ENCODE measurements around the gene MST1. TPM values are rescaled to one million over a fixed set of nuclear protein-coding genes. Genes with fewer than 3 reads are reported as not detected.

MST1 gene
- total and polyA plus RNA-seq, 9 of the 15 experiments (the other 6 are each of a cell fraction or from before 2014, with no cell fraction given): 0.08 to 1.8 (median 0.40) TPM

- TF ChIP-seq, protein P1, sequence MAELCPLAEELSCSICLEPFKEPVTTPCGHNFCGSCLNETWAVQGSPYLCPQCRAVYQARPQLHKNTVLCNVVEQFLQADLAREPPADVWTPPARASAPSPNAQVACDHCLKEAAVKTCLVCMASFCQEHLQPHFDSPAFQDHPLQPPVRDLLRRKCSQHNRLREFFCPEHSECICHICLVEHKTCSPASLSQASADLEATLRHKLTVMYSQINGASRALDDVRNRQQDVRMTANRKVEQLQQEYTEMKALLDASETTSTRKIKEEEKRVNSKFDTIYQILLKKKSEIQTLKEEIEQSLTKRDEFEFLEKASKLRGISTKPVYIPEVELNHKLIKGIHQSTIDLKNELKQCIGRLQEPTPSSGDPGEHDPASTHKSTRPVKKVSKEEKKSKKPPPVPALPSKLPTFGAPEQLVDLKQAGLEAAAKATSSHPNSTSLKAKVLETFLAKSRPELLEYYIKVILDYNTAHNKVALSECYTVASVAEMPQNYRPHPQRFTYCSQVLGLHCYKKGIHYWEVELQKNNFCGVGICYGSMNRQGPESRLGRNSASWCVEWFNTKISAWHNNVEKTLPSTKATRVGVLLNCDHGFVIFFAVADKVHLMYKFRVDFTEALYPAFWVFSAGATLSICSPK (IDR thresholded peaks at IDR 0.05; ENCODE audit: borderline replicate concordance): no peak
- no peak for TF ChIP-seq ZNF696 (CRISPR knock-in tag; conservative IDR thresholded peaks at IDR 0.05)
- no peak for TF ChIP-seq UBTF (IDR thresholded peaks at IDR 0.05; ENCODE audit: borderline replicate concordance in 1 of 2, low read depth in 2 of 2, low read length in 2 of 2)
- no peak for TF ChIP-seq ZKSCAN3 (CRISPR knock-in tag; IDR thresholded peaks at IDR 0.05)
These were observed 22.9 kb upstream of the MST1 start (continued) for GRCh38 chr3:49712166-49712565.

- 81% methylated on average over 2 of the region's 5 CpGs for WGBS (ENCODE audit: insufficient coverage, low coverage, missing lambda C conversion rate)
- intact Hi-C loops (cut with micrococcal nuclease): no loop called here
- no peak overlapping the region for H2AFZ ChIP-seq (ENCODE audit: low read depth, low read length)
- TF ChIP-seq CREB3L1 (IDR thresholded peaks at IDR 0.05; ENCODE audit: borderline replicate concordance, low read depth): no peak
- TF ChIP-seq ZNF79 (CRISPR knock-in tag; IDR thresholded peaks at IDR 0.05; ENCODE audit: low read depth): no peak
- no peak for TF ChIP-seq MCM5 (IDR thresholded peaks at IDR 0.05; ENCODE audit: low read depth)
- no peak for TF ChIP-seq ZBTB17 (CRISPR knock-in tag; IDR thresholded peaks at IDR 0.05)
- no peak for TF ChIP-seq PHF21A (IDR thresholded peaks at IDR 0.05; ENCODE audit: borderline replicate concordance, low read depth)
- no peak for TF ChIP-seq ZNF780A (CRISPR knock-in tag; IDR thresholded peaks at IDR 0.05)
- no peak for TF ChIP-seq C11orf30 (IDR thresholded peaks at IDR 0.05; ENCODE audit: low read depth)
- TF ChIP-seq, protein P2, sequence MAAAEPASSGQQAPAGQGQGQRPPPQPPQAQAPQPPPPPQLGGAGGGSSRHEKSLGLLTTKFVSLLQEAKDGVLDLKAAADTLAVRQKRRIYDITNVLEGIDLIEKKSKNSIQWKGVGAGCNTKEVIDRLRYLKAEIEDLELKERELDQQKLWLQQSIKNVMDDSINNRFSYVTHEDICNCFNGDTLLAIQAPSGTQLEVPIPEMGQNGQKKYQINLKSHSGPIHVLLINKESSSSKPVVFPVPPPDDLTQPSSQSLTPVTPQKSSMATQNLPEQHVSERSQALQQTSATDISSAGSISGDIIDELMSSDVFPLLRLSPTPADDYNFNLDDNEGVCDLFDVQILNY (CRISPR knock-in tag; IDR thresholded peaks at IDR 0.05): no peak
- no peak for TF ChIP-seq ZNF778 (CRISPR knock-in tag; IDR thresholded peaks at IDR 0.05)
- TF ChIP-seq ZNF41 (CRISPR knock-in tag; conservative IDR thresholded peaks at IDR 0.05): no peak
- no peak for TF ChIP-seq BRD9 (IDR thresholded peaks at IDR 0.05; ENCODE audit: low read depth, partially characterized antibody)
These were observed 22.2 kb upstream of the MST1 start for GRCh38 chr3:49711489-49711888.

More at GRCh38 chr3:49711489-49711888, 22.2 kb upstream of the MST1 start:
- H3K27me3 ChIP-seq (ENCODE audit: control insufficient read depth in 2 of 2, insufficient read depth in 2 of 2, low read length in 2 of 2): no peaks in the 10 kb centered on the region
- in situ Hi-C loops (cut with MboI): no loop called here
- H3K4me2 ChIP-seq (ENCODE audit: insufficient read depth, low read length): no peak overlapping the region
- no peaks in the 10 kb centered on the region for H3K9me1 ChIP-seq (ENCODE audit: control insufficient read depth, insufficient read depth, low read length)
- POLR2A ChIA-PET: no interaction called here
- no peaks in the 10 kb centered on the region for H4K20me1 ChIP-seq (replicated peaks; ENCODE audit: control insufficient read depth, insufficient read depth, low read length)
- CTCF ChIA-PET (ENCODE audit: low intra/inter-chr PET ratio): no interaction called here
- H3K9me3 ChIP-seq (replicated peaks; ENCODE audit: control insufficient read depth, insufficient read depth, low read depth, low read length): no peaks in the 10 kb centered on the region
- no peaks in the 10 kb centered on the region; a peak in 1 of 5 replicates for H3K4me1 ChIP-seq (replicated peaks in 1 of 2; ENCODE audit: control insufficient read depth in 2 of 2, insufficient read depth in 2 of 2, low read length in 2 of 2)
- DNase-seq (ENCODE audit: extremely low read depth in 1 of 4, low spot score in 3 of 4): no peak
- H3K27ac ChIP-seq (ENCODE audit: extremely low read depth, low read depth, low read length): no peak overlapping the region
- H3K79me2 ChIP-seq (ENCODE audit: control insufficient read depth, insufficient read depth, low read length): no peaks in the 10 kb centered on the region
- H3K36me3 ChIP-seq (ENCODE audit: control insufficient read depth, insufficient read depth, low read length): peaks cover 24% of the 10 kb centered on the region; the same call in 2 of the 3 replicates
- H3K4me3 ChIP-seq: no peak overlapping the region
- H3K9ac ChIP-seq (ENCODE audit: insufficient read depth in 1 of 2, low read depth in 2 of 2, low read length in 2 of 2): no peak overlapping the region
- FAIRE-seq: no peak
- ATAC-seq: no peak
- BruUV-seq (replicated peaks): no TSS peak
